Measurements from ENCODE around the gene DDAH2. TPM values are rescaled to one million over a fixed set of nuclear protein-coding genes. Genes with fewer than 3 reads are reported as not detected.

DDAH2 gene
- total and polyA plus RNA-seq, 10 of the 15 experiments (the other 5 are each of a cell fraction or from before 2014, with no cell fraction given), result 0.35 to 9.9 (median 6.2) TPM

DNA sequence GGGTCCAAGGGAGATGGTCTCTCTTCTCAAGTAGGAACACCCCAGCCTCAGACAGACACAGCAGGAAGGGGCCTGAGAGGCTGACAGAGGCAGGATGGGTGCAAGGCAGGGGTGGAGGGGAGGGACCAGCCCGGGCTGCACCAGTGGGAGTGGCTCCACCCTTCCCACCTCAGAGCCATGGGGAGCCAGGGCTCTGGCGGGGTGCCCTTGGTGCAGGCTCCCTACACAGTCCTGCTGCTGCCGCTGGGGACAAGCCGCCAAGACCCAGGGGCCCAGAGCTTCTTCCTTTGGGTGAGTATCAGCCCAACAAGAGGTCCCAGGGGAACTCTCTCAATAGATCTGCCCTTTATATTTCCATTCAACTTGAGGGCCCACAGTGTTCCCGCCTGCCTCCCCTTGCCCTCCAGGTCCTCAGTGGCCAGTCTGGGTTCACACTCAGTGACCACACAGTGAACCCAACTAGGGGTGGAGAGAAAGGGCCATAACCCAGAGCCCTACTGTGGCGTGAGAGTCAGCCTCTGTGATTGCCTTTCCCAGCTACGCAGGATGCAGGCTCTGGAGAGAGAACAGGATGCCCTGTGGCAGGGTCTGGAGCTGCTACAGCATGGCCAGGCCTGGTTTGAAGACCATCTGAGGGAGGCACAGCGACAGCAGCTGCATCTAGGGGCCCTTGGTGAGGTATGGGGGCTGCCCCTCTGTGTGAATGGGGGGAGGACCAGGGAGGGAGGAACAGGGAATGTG lies 33.9 kb upstream of the DDAH2 start:
- H3K36me3 ChIP-seq (ENCODE audit: control insufficient read depth in 2 of 2, insufficient read depth in 2 of 2, low read length in 1 of 2), result no peaks in the 10 kb centered on the region; a peak in 2 of 4 replicates
- H3K9me3 ChIP-seq (replicated peaks; ENCODE audit: control insufficient read depth, insufficient read depth, low read length), result no peaks in the 10 kb centered on the region
- H2AFZ ChIP-seq (ENCODE audit: control insufficient read depth, low read depth, low read length), result no peak overlapping the region
- in situ Hi-C loops (cut with MboI), result no loop called here
- no TSS peak for BruUV-seq (replicated peaks)
- no peak overlapping the region for H3K9ac ChIP-seq (ENCODE audit: control insufficient read depth, insufficient read depth, low read length)
- ATAC-seq (no peak), FAIRE-seq (no peak), DNase-seq (ENCODE audit: low read depth, low spot score) (no peak)
- SMC1A ChIA-PET (ENCODE audit: uncharacterized antibody, unreplicated experiment), result no interaction called here
- H3K27ac ChIP-seq (ENCODE audit: control insufficient read depth, insufficient read depth), result no peak overlapping the region
- POLR2A ChIA-PET, result no interaction called here
- H3K4me1 ChIP-seq (ENCODE audit: control insufficient read depth, insufficient read depth, low read length), result no peaks in the 10 kb centered on the region
- no peaks in the 10 kb centered on the region for H3K27me3 ChIP-seq (replicated peaks in 1 of 2; ENCODE audit: control insufficient read depth in 2 of 2, insufficient read depth in 2 of 2, low read length in 1 of 2)
- CTCF ChIA-PET, result no interaction called here
- RAD21 ChIA-PET (ENCODE audit: unreplicated experiment), result no interaction called here
- no peaks in the 10 kb centered on the region for H4K20me1 ChIP-seq (ENCODE audit: control insufficient read depth, insufficient read depth)
- H3K4me3 ChIP-seq, result no peak overlapping the region
- intact Hi-C loops (cut with micrococcal nuclease; ENCODE audit: unreplicated experiment), result no loop called here
- no peak for TF ChIP-seq IKZF1 (conservative IDR thresholded peaks at IDR 0.05)
- TF ChIP-seq, protein P1, sequence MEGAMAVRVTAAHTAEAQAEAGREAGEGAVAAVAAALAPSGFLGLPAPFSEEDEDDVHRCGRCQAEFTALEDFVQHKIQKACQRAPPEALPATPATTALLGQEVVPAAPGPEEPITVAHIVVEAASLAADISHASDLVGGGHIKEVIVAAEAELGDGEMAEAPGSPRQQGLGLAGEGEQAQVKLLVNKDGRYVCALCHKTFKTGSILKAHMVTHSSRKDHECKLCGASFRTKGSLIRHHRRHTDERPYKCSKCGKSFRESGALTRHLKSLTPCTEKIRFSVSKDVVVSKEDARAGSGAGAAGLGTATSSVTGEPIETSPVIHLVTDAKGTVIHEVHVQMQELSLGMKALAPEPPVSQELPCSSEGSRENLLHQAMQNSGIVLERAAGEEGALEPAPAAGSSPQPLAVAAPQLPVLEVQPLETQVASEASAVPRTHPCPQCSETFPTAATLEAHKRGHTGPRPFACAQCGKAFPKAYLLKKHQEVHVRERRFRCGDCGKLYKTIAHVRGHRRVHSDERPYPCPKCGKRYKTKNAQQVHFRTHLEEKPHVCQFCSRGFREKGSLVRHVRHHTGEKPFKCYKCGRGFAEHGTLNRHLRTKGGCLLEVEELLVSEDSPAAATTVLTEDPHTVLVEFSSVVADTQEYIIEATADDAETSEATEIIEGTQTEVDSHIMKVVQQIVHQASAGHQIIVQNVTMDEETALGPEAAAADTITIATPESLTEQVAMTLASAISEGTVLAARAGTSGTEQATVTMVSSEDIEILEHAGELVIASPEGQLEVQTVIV (IDR thresholded peaks at IDR 0.05; ENCODE audit: borderline replicate concordance, partially characterized antibody), result peak; percentile 7
- WGBS (ENCODE audit: insufficient coverage, insufficient replicate concordance, low lambda C conversion rate, missing lambda C conversion rate), result 79% methylated on average over 8 of the region's 8 CpGs
- H3K79me2 ChIP-seq (ENCODE audit: control insufficient read depth, insufficient read depth, low read length), result no peaks in the 10 kb centered on the region
- H3K4me2 ChIP-seq (ENCODE audit: control insufficient read depth, insufficient read depth), result no peak overlapping the region

DNA sequence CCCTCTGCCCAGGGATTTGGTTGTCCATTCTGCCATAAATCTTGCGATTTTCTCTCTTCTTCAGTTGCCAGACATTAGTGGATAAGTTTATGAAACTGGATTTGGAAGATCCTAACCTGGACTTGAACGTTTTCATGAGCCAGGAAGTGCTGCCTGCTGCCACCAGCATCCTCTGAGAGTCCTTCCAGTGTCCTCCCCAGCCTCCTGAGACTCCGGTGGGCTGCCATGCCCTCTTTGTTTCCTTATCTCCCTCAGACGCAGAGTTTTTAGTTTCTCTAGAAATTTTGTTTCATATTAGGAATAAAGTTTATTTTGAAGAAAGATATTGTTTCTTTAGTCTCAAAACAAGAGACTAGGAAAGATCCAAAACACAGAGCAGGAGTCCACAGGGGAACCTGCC lies 33.3 kb upstream of the DDAH2 start, which contains the start of gene SAPCD1:
SAPCD1 (plus strand) TSS at position 301 of the 400 bp plus-strand sequence. CDS start 399 bp downstream, outside the sequence.
- CTCF ChIA-PET, result no interaction called here
- no peak for ATAC-seq
- POLR2A ChIA-PET, result no interaction called here
- Histone ChIP-seq H3K27ac (ENCODE audit: control insufficient read depth, insufficient read depth) (no peak within 1 kb of the TSS), H3K4me3 (no peak within 1 kb of the TSS), H2AFZ (ENCODE audit: control insufficient read depth, low read depth, low read length) (no peak within 1 kb of the TSS), H3K4me2 (ENCODE audit: control insufficient read depth, insufficient read depth) (no peak within 1 kb of the TSS), H3K36me3 (ENCODE audit: control insufficient read depth in 2 of 2, insufficient read depth in 2 of 2, low read length in 1 of 2) (no peaks in the 10 kb centered on the region; a peak in 2 of 4 replicates), H3K9me3 (replicated peaks; ENCODE audit: control insufficient read depth, insufficient read depth, low read length) (no peaks in the 10 kb centered on the region), H3K9ac (ENCODE audit: control insufficient read depth, insufficient read depth, low read length) (no peak within 1 kb of the TSS), H3K4me1 (ENCODE audit: control insufficient read depth, insufficient read depth, low read length) (no peaks in the 10 kb centered on the region), H3K27me3 (replicated peaks in 1 of 2; ENCODE audit: control insufficient read depth in 2 of 2, insufficient read depth in 2 of 2, low read length in 1 of 2) (no peaks in the 10 kb centered on the region), H3K79me2 (ENCODE audit: control insufficient read depth, insufficient read depth, low read length) (no peaks in the 10 kb centered on the region), H4K20me1 (ENCODE audit: control insufficient read depth, insufficient read depth) (no peaks in the 10 kb centered on the region)
- RAD21 ChIA-PET (ENCODE audit: unreplicated experiment), result no interaction called here
- 61% methylated on average over 4 of the region's 4 CpGs for WGBS (ENCODE audit: insufficient coverage, insufficient replicate concordance, low lambda C conversion rate, missing lambda C conversion rate)
- BruUV-seq (replicated peaks), result no TSS peak
- in situ Hi-C loops (cut with MboI) (no loop called here), intact Hi-C loops (cut with micrococcal nuclease; ENCODE audit: unreplicated experiment) (no loop called here)
- no peak for FAIRE-seq
- DNase-seq (ENCODE audit: low read depth, low spot score), result no peak
- SMC1A ChIA-PET (ENCODE audit: uncharacterized antibody, unreplicated experiment), result no interaction called here
- TF ChIP-seq ESRRA (IDR thresholded peaks at IDR 0.05; ENCODE audit: low read length) (no peak), TARDBP (IDR thresholded peaks at IDR 0.05; ENCODE audit: borderline replicate concordance) (no peak), MTA3 (IDR thresholded peaks at IDR 0.05; ENCODE audit: borderline replicate concordance, low read length) (no peak), JUNB (IDR thresholded peaks at IDR 0.05) (no peak), RELA (IDR thresholded peaks at IDR 0.05; ENCODE audit: borderline replicate concordance, partially characterized antibody) (no peak), ZSCAN29 (IDR thresholded peaks at IDR 0.05) (no peak), ZNF24 (IDR thresholded peaks at IDR 0.05) (no peak), CHD1 (IDR thresholded peaks at IDR 0.05; ENCODE audit: low read depth, low read length) (no peak)
- TF ChIP-seq, protein P2, sequence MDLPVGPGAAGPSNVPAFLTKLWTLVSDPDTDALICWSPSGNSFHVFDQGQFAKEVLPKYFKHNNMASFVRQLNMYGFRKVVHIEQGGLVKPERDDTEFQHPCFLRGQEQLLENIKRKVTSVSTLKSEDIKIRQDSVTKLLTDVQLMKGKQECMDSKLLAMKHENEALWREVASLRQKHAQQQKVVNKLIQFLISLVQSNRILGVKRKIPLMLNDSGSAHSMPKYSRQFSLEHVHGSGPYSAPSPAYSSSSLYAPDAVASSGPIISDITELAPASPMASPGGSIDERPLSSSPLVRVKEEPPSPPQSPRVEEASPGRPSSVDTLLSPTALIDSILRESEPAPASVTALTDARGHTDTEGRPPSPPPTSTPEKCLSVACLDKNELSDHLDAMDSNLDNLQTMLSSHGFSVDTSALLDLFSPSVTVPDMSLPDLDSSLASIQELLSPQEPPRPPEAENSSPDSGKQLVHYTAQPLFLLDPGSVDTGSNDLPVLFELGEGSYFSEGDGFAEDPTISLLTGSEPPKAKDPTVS (IDR thresholded peaks at IDR 0.05; ENCODE audit: low read depth, low read length), result no peak
- TF ChIP-seq, protein P3, sequence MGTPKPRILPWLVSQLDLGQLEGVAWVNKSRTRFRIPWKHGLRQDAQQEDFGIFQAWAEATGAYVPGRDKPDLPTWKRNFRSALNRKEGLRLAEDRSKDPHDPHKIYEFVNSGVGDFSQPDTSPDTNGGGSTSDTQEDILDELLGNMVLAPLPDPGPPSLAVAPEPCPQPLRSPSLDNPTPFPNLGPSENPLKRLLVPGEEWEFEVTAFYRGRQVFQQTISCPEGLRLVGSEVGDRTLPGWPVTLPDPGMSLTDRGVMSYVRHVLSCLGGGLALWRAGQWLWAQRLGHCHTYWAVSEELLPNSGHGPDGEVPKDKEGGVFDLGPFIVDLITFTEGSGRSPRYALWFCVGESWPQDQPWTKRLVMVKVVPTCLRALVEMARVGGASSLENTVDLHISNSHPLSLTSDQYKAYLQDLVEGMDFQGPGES (IDR thresholded peaks at IDR 0.05), result no peak
